Breast epithelium (tissue), 4 donors: ENCODE measurements around the gene FBXO34. TPM values are rescaled to one million over a fixed set of nuclear protein-coding genes. Genes with fewer than 3 reads are reported as not detected.
A peak's percentile ranks its signal among the peaks of the same experiment; 100 is the strongest.

Experiments used
- DNase-seq, 2 donors: peaks; one replicate each; pipeline ENCODE4 v3.0.0-alpha.2; 2019; ENCODE audit warnings: low spot score in 2 of 2
- H3K27ac ChIP-seq, 2 donors: fragments of 200-600 bp; sonication (generic) in 1 of 2; one replicate each; pipeline ENCODE4 v1.5.1; 2016 to 2019; ENCODE audit warnings: mild to moderate bottlenecking in 1 of 2
- H3K27me3 ChIP-seq, 2 donors: fragments of 200-600 bp; sonication (generic) in 1 of 2; one replicate each; pipeline versions ENCODE4 v1.5.1 to v1.6.0; 2017 to 2019; ENCODE audit warnings: control low read depth in 1 of 2, mild to moderate bottlenecking in 1 of 2
- H3K36me3 ChIP-seq: fragments of 200-600 bp; one replicate; pipeline ENCODE4 v1.5.1; 2019
- H3K4me1 ChIP-seq, 2 donors: fragments of 200-600 bp; sonication (generic); one replicate each; pipeline ENCODE4 v1.5.1; 2016 to 2019; ENCODE audit warnings: control low read depth in 1 of 2
- H3K4me3 ChIP-seq, 3 donors: fragments of 200-600 bp; sonication (generic); 1 replicate in 2 of 3; 2 replicates in 1 of 3; pipeline ENCODE4 v1.5.1; 2016 to 2019; ENCODE audit warnings: mild to moderate bottlenecking in 3 of 3, moderate library complexity in 2 of 3
- H3K9me3 ChIP-seq, 2 donors: fragments of 200-600 bp; sonication (generic) in 1 of 2; one replicate each; pipeline ENCODE4 v1.5.1; 2016 to 2019; ENCODE audit warnings: control low read depth in 1 of 2
- POLR2A ChIP-seq: fragments of 450-650 bp; IDR thresholded peaks from one replicate; pipeline ENCODE4 v1.6.1; 2016; ENCODE audit warnings: antibody characterized with exemption, mild to moderate bottlenecking, moderate library complexity
- POLR2AphosphoS5 ChIP-seq, 3 donors: sonication (generic); formaldehyde crosslinking; IDR thresholded peaks; one replicate each; pipeline ENCODE4 v1.6.1; 2017; ENCODE audit warnings: antibody characterized with exemption in 3 of 3
- intact Hi-C: fragments of 100-400 bp; cut with DNase I; formaldehyde crosslinking; loops from one replicate; pipeline ENCODE4 v1.15.1; 2023; ENCODE audit warnings: low total_unique reads
- total RNA-seq, 3 donors: library from RNA; depleted of rRNA; stranded (reverse); fragments of >200 nt; gene quantifications; one replicate each; pipeline ENCODE4 v1.1.0, GENCODE V29; 2016
- TF ChIP-seq, protein P1 (sequence below), 3 donors: fragments of 450-650 bp; IDR thresholded peaks; one replicate each; pipeline ENCODE4 v1.5.1; 2016 to 2017; ENCODE audit warnings: antibody characterized with exemption in 3 of 3, mild to moderate bottlenecking in 3 of 3, moderate library complexity in 3 of 3

The FBXO34 gene
- total RNA-seq, 3 donors from 2014 or later, result 31.8 to 56.5 (median 34.7) TPM

GRCh38 chr14:55288439-55288838 lies 17.2 kb downstream of the FBXO34 start:
- intact Hi-C loops, result no loop called here
- H3K4me3 ChIP-seq, result no peak overlapping the region
- TF ChIP-seq POLR2A, result no peak
- TF ChIP-seq, protein P1, sequence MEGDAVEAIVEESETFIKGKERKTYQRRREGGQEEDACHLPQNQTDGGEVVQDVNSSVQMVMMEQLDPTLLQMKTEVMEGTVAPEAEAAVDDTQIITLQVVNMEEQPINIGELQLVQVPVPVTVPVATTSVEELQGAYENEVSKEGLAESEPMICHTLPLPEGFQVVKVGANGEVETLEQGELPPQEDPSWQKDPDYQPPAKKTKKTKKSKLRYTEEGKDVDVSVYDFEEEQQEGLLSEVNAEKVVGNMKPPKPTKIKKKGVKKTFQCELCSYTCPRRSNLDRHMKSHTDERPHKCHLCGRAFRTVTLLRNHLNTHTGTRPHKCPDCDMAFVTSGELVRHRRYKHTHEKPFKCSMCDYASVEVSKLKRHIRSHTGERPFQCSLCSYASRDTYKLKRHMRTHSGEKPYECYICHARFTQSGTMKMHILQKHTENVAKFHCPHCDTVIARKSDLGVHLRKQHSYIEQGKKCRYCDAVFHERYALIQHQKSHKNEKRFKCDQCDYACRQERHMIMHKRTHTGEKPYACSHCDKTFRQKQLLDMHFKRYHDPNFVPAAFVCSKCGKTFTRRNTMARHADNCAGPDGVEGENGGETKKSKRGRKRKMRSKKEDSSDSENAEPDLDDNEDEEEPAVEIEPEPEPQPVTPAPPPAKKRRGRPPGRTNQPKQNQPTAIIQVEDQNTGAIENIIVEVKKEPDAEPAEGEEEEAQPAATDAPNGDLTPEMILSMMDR (IDR thresholded peaks at IDR 0.05), result no peak
- no peak for TF ChIP-seq POLR2AphosphoS5 (IDR thresholded peaks at IDR 0.05)
- no peaks in the 10 kb centered on the region for H3K27me3 ChIP-seq
- no peaks in the 10 kb centered on the region for H3K36me3 ChIP-seq
- no peaks in the 10 kb centered on the region for H3K9me3 ChIP-seq
- no peaks in the 10 kb centered on the region for H3K4me1 ChIP-seq
- DNase-seq, result no peak
- no peak overlapping the region for H3K27ac ChIP-seq

DNA sequence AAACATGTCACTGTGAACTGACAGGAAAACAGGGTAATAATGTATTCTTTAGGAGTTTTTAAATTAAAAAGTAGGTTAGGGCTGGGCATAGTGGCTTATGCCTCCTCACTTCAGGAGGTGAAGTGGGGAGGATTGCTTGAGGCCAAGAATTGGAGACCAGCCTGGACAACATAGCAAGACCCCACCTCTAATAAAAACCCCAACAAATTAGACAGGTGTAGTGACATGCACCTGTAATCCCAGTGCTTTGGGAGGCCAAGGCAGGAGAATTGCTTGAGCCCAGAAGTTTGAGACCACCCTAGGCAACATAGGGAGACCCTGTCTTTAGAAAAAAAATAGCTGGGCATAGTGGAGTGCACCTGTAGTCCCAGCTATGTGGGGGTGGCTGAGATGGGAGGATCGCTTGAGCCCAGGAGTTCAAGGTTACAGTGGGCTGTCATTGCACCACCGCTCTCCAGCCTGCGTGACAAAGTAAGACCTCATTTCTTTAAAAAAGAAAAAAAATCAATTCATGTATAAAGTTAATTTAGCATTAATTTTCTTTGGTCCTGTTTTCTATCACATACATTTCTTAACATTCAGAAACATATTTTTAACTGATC lies 20.4 kb downstream of the FBXO34 start:
- no peaks in the 10 kb centered on the region for H3K4me1 ChIP-seq
- no peak overlapping the region for H3K4me3 ChIP-seq
- H3K27me3 ChIP-seq, result no peaks in the 10 kb centered on the region
- no peak for TF ChIP-seq POLR2AphosphoS5 (IDR thresholded peaks at IDR 0.05)
- TF ChIP-seq POLR2A, result no peak
- TF ChIP-seq, protein P1 (IDR thresholded peaks at IDR 0.05), result no peak
- H3K9me3 ChIP-seq, result no peaks in the 10 kb centered on the region
- intact Hi-C loops, result no loop called here
- no peak overlapping the region for H3K27ac ChIP-seq
- no peak for DNase-seq
- H3K36me3 ChIP-seq, result no peaks in the 10 kb centered on the region

DNA sequence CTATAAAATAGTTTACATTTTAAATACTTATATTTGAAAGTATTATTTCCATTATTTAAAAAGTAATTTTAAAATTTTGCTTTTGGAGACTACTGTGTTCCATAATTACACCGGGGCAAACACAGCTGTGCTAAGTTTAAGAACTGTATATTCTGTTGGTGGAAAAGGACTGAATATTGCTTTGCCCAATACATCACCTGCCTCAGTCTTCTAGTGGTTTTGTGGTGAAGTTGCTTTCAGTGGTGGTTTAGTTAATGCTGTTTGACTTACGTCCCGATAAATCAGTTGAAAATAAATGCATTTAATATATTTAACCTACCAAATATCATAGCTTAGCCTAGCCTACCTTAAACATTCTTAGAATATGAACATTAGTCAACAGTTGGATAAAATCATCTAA lies 23.4 kb downstream of the FBXO34 start:
- H3K36me3 ChIP-seq, result no peaks in the 10 kb centered on the region
- H3K9me3 ChIP-seq, result no peaks in the 10 kb centered on the region
- DNase-seq, result no peak
- no peak overlapping the region for H3K27ac ChIP-seq
- no peaks in the 10 kb centered on the region for H3K4me1 ChIP-seq
- intact Hi-C loops, result no loop called here
- H3K4me3 ChIP-seq, result no peak overlapping the region
- H3K27me3 ChIP-seq, result no peaks in the 10 kb centered on the region
- no peak for TF ChIP-seq POLR2AphosphoS5 (IDR thresholded peaks at IDR 0.05)
- no peak for TF ChIP-seq POLR2A

GRCh38 chr14:55297611-55298499 lies 26.6 kb downstream of the FBXO34 start:
- DNase-seq, result peak; percentile 56 to 63
- no peaks in the 10 kb centered on the region for H3K27me3 ChIP-seq
- H3K4me3 ChIP-seq, result peak overlapping the region in 2 of 3 donors; percentile 37 to 57
- intact Hi-C loops, result no loop called here
- H3K27ac ChIP-seq, result peak overlapping the region; percentile 43 to 60
- H3K9me3 ChIP-seq, result no peaks in the 10 kb centered on the region
- no peaks in the 10 kb centered on the region for H3K36me3 ChIP-seq
- H3K4me1 ChIP-seq, result peaks cover 0 to 4% of the 10 kb centered on the region in 2 donors
- TF ChIP-seq POLR2AphosphoS5 (IDR thresholded peaks at IDR 0.05), result peak in 1 of 3 donors; percentile 28
- TF ChIP-seq POLR2A, result no peak
- TF ChIP-seq, protein P1 (IDR thresholded peaks at IDR 0.05), result peak; percentile 42 to 67 (median 45)

DNA sequence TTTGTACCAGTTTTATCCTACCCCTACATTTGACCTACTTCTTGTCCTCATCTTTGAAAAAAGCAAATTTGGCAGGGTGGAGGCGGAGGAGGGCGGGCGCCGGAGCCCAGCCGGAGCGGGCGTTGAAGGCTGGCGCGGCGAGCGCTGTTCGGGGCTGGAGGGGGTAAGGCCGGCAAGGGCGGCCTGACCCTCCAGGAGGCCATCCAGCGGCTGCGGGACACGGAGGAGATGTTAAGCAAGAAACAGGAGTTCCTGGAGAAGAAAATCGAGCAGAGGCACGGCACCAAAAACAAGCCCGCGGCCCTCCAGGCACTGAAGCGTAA lies 27.2 kb downstream of the FBXO34 start:
- no peak for DNase-seq
- H3K4me3 ChIP-seq, result no peak overlapping the region
- peak overlapping the region in 1 of 2 donors; percentile 43 for H3K27ac ChIP-seq
- H3K36me3 ChIP-seq, result no peaks in the 10 kb centered on the region
- intact Hi-C loops, result no loop called here
- H3K27me3 ChIP-seq, result no peaks in the 10 kb centered on the region
- TF ChIP-seq, protein P1 (IDR thresholded peaks at IDR 0.05), result no peak
- TF ChIP-seq POLR2A (no peak), POLR2AphosphoS5 (IDR thresholded peaks at IDR 0.05) (no peak)
- H3K4me1 ChIP-seq, result peaks cover 0 to 4% of the 10 kb centered on the region in 2 donors
- no peaks in the 10 kb centered on the region for H3K9me3 ChIP-seq
